ENCODE measurements around the gene ADAM11.
"Not testable (repeated sequence)": the region's sequence is repeated elsewhere in the genome, so short reads cannot be mapped to it uniquely, and the experiment has no call there.

ADAM11 gene

GRCh38 chr17:44758414-44759085, at the start of gene ADAM11:
Gene ADAM11, plus strand, starts transcription at chr17:44758988. Its CDS starts 212 bp downstream, at chr17:44759200.
- DNase-seq (ENCODE audit: low spot score), result no peak

- no peak for DNase-seq (ENCODE audit: low spot score)
Measured at GRCh38 chr17:44719444-44719843, 39.3 kb upstream of the ADAM11 start.

GRCh38 chr17:44722254-44722653, 36.5 kb upstream of the ADAM11 start:
- DNase-seq (ENCODE audit: low spot score), result no peak

- DNase-seq (ENCODE audit: low spot score), result not testable (repeated sequence)
Measured at GRCh38 chr17:44726121-44726520, 32.7 kb upstream of the ADAM11 start.

- no peak for DNase-seq (ENCODE audit: low spot score)
Measured at GRCh38 chr17:44733753-44734152, 25.0 kb upstream of the ADAM11 start.

- DNase-seq (ENCODE audit: low spot score), result no peak
Measured at GRCh38 chr17:44734272-44734671, 24.5 kb upstream of the ADAM11 start.

- DNase-seq (ENCODE audit: low spot score), result no peak
Measured at GRCh38 chr17:44736551-44737240, 22.1 kb upstream of the ADAM11 start.

- peak; percentile 36 for DNase-seq (ENCODE audit: low spot score)
Measured at GRCh38 chr17:44738214-44738906, 20.4 kb upstream of the ADAM11 start.

- DNase-seq (ENCODE audit: low spot score), result no peak
Measured at GRCh38 chr17:44741316-44741715, 17.5 kb upstream of the ADAM11 start.

- DNase-seq (ENCODE audit: low spot score), result no peak
Measured at GRCh38 chr17:44745301-44745700, 13.5 kb upstream of the ADAM11 start.

GRCh38 chr17:44745738-44746137, 13.1 kb upstream of the ADAM11 start:
- not testable (repeated sequence) for DNase-seq (ENCODE audit: low spot score)

- no peak for DNase-seq (ENCODE audit: low spot score)
Measured at GRCh38 chr17:44747566-44747965, 11.2 kb upstream of the ADAM11 start.

GRCh38 chr17:44749076-44749979, 9.5 kb upstream of the ADAM11 start:
- no peak for DNase-seq (ENCODE audit: low spot score)

- DNase-seq (ENCODE audit: low spot score), result no peak
Measured at GRCh38 chr17:44749980-44750318, 8.8 kb upstream of the ADAM11 start.

GRCh38 chr17:44751331-44751730, 7.5 kb upstream of the ADAM11 start:
- no peak for DNase-seq (ENCODE audit: low spot score)

GRCh38 chr17:44751806-44752205, 7.0 kb upstream of the ADAM11 start:
- DNase-seq (ENCODE audit: low spot score), result no peak

GRCh38 chr17:44752953-44753861, 5.6 kb upstream of the ADAM11 start:
- no peak for DNase-seq (ENCODE audit: low spot score)

- no peak for DNase-seq (ENCODE audit: low spot score)
Measured at GRCh38 chr17:44754276-44754675, 4.5 kb upstream of the ADAM11 start.

- not testable (repeated sequence) for DNase-seq (ENCODE audit: low spot score)
Measured at GRCh38 chr17:44755180-44755579, 3.6 kb upstream of the ADAM11 start.

- DNase-seq (ENCODE audit: low spot score), result no peak
Measured at GRCh38 chr17:44757045-44757917, 1.5 kb upstream of the ADAM11 start.

Data from kidney capillary endothelial cell (primary cell).